Vagina (tissue), 2 donors: ENCODE measurements around the gene NMU.

Source experiments
- CTCF ChIP-seq, 3 experiments: fragments of 450-650 bp in 2 of 3; fragments of 200-600 bp in 1 of 3; sonication (generic) in 1 of 3; IDR thresholded peaks; one replicate each; pipeline ENCODE4 v1.5.1; 2017 to 2019; ENCODE audit warnings: antibody characterized with exemption in 3 of 3, mild to moderate bottlenecking in 2 of 3, moderate library complexity in 2 of 3
- POLR2A ChIP-seq, 2 donors: fragments of 450-650 bp; IDR thresholded peaks; one replicate each; pipeline ENCODE4 v1.6.1; 2017; ENCODE audit warnings: antibody characterized with exemption in 2 of 2, mild to moderate bottlenecking in 2 of 2, moderate library complexity in 2 of 2
- POLR2AphosphoS5 ChIP-seq, 2 donors: sonication (generic); formaldehyde crosslinking; IDR thresholded peaks; one replicate each; pipeline ENCODE4 v1.9.0; 2017; ENCODE audit warnings: antibody characterized with exemption in 2 of 2, mild to moderate bottlenecking in 2 of 2, low read depth in 1 of 2; ENCODE audit not compliant: insufficient read depth in 1 of 2

- TF ChIP-seq CTCF (IDR thresholded peaks at IDR 0.05) (no peak), POLR2A (IDR thresholded peaks at IDR 0.05) (no peak), POLR2AphosphoS5 (IDR thresholded peaks at IDR 0.05; ENCODE audit: insufficient read depth in 1 of 2, low read depth in 1 of 2) (no peak)
Observed at GRCh38 chr4:55588160-55588559, 47.9 kb downstream of the NMU start.
